Neural progenitor cell (in vitro differentiated cells): ENCODE results near the gene TRABD2A.

Experiments used
- EZH2 ChIP-seq: fragments of 200-600 bp; sonication (generic); IDR thresholded peaks from 2 replicates; pipeline ENCODE4 v1.6.1; 2017; ENCODE audit warnings: antibody characterized with exemption, mild to moderate bottlenecking, moderate library complexity
- TF ChIP-seq, protein P1 (sequence below): fragments of 200-600 bp; sonication (generic); IDR thresholded peaks from 2 replicates; pipeline ENCODE4 v1.5.1; 2017; ENCODE audit warnings: antibody characterized with exemption, mild to moderate bottlenecking

DNA sequence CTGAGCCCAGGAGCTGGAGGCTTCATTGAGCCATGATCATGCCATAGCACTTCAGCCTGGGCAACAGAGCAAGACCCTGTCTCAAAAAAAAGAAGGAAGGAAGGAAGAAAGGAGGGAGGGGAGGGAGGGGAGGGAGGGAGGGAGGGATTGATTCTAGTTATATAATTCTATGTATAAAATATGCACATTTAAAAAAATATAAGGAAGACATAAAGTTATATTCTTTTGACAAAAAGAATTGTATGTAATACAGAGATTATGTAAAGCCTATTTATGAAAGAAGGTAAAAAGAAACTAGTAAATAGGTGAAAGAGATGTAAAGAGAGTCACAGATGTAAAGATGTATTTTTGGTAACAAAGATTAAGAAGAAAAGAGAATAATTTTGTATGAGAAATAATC, 42.1 kb upstream of the TRABD2A start:
- TF ChIP-seq, protein P1, sequence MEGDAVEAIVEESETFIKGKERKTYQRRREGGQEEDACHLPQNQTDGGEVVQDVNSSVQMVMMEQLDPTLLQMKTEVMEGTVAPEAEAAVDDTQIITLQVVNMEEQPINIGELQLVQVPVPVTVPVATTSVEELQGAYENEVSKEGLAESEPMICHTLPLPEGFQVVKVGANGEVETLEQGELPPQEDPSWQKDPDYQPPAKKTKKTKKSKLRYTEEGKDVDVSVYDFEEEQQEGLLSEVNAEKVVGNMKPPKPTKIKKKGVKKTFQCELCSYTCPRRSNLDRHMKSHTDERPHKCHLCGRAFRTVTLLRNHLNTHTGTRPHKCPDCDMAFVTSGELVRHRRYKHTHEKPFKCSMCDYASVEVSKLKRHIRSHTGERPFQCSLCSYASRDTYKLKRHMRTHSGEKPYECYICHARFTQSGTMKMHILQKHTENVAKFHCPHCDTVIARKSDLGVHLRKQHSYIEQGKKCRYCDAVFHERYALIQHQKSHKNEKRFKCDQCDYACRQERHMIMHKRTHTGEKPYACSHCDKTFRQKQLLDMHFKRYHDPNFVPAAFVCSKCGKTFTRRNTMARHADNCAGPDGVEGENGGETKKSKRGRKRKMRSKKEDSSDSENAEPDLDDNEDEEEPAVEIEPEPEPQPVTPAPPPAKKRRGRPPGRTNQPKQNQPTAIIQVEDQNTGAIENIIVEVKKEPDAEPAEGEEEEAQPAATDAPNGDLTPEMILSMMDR = no peak
- TF ChIP-seq EZH2 = no peak
